Measurements from ENCODE around the gene FUZ.
A peak's percentile ranks its signal among the peaks of the same experiment; 100 is the strongest.
"Not testable (repeated sequence)": the region's sequence is repeated elsewhere in the genome, so short reads cannot be mapped to it uniquely, and the experiment has no call there.

Gene FUZ

GRCh38 chr19:49831592-49831991 is 18.5 kb upstream of the FUZ start:
- no peak for DNase-seq

GRCh38 chr19:49830766-49831165 is 17.7 kb upstream of the FUZ start:
- DNase-seq, result no peak

GRCh38 chr19:49829721-49830120 is 16.6 kb upstream of the FUZ start:
- no peak for DNase-seq

GRCh38 chr19:49829200-49829599 is 16.1 kb upstream of the FUZ start:
- no peak for DNase-seq

- no peak for DNase-seq
These were observed 13.9 kb upstream of the FUZ start for GRCh38 chr19:49827034-49827433.

GRCh38 chr19:49824662-49825061 is 11.6 kb upstream of the FUZ start:
- DNase-seq, result no peak

GRCh38 chr19:49823472-49823871 is 10.4 kb upstream of the FUZ start:
- peak; percentile 91 for DNase-seq

GRCh38 chr19:49820125-49820524 is 7.0 kb upstream of the FUZ start:
- DNase-seq, result peak; percentile 86

GRCh38 chr19:49819452-49820115 is 6.5 kb upstream of the FUZ start:
- not testable (repeated sequence) for DNase-seq

GRCh38 chr19:49818649-49819370 is 5.7 kb upstream of the FUZ start:
- DNase-seq, result no peak

GRCh38 chr19:49817964-49818648 is 5.0 kb upstream of the FUZ start, which contains the start of gene MED25:
Gene MED25 (plus strand): TSS chr19:49818289. CDS start chr19:49818342, 53 bp downstream.
- peak; percentile 86 for DNase-seq

- no peak for DNase-seq
These were observed 3.5 kb upstream of the FUZ start for GRCh38 chr19:49816590-49816989.

GRCh38 chr19:49814010-49814409 is 918 bp upstream of the FUZ start:
- no peak for DNase-seq

- DNase-seq, result no peak
These were observed 568 bp downstream of the FUZ start for GRCh38 chr19:49812452-49812996.

GRCh38 chr19:49811328-49811727 is 1.8 kb downstream of the FUZ start:
- no peak for DNase-seq

- DNase-seq, result no peak
These were observed 3.1 kb downstream of the FUZ start for GRCh38 chr19:49809941-49810389.

- DNase-seq, result peak; percentile 33
These were observed 3.7 kb downstream of the FUZ start for GRCh38 chr19:49809160-49809940.

- peak; percentile 40 for DNase-seq
These were observed 4.4 kb downstream of the FUZ start for GRCh38 chr19:49808711-49809159.

GRCh38 chr19:49807904-49808675 is 5.0 kb downstream of the FUZ start:
- DNase-seq, result no peak

- DNase-seq, result no peak
These were observed 5.8 kb downstream of the FUZ start for GRCh38 chr19:49807058-49807903.

GRCh38 chr19:49806620-49806959 is 6.5 kb downstream of the FUZ start:
- DNase-seq, result no peak
